AG10803 (cell line): ENCODE results near the gene FTO.

Experiments used
- DNase-seq: peaks from one replicate; pipeline ENCODE4 v3.0.0; 2010; ENCODE audit warnings: low read depth
- H3K4me3 ChIP-seq: 2 replicates; pipeline ENCODE4 v1.5.1; 2011; ENCODE audit warnings: mild to moderate bottlenecking, low read length, control low read depth
- TF ChIP-seq, protein P1 (sequence below): conservative IDR thresholded peaks from 2 replicates; pipeline ENCODE4 v1.5.1; 2011; ENCODE audit warnings: mild to moderate bottlenecking, low read length, control low read depth, inconsistent platforms

The FTO gene

DNA sequence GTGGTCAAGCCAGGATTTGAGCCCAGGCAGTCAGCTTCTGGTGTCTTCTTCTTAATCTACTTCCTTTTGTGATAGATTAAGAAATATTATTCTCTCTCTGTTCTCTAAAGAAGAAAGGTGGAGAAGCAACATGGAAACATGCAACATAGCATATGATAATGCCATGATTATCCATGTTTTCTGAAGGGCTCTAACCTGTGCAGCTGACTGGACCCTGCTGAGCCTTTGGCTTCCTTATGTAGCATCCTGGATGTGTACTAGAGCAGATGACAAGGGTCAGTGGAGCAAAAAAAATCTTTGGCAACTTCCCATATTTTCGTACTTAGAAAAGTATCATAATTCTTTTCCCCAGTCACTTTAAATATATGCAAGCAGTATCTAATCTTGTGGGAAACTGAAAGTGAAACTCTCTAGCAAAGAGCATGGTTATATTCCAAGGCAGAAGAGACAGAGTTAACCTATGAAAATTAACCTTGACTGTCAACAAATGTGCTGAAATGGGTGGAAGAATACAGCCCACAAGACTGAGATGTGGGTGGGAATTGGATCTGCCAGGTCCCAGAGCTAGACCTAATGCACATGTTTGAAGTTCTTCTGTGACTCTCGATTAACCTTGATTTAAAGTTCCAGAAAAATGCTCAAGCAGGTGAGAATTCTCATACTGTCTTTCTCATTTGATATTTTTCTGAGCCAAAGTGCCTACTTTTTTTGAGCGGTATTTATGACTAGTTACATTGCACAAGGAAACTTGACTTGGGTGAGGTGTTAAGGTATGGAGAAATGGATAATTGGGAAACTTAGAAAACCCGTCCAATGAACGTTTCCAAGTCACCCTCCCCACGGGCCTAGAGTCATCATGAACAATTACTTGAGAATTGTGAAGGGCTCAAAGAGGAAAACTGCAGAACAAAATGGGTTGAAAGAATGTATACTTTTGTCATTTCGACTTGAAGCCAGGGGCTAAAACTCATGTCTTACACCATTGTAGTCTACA, 248.6 kb downstream of the FTO start:
- no peak overlapping the region for H3K4me3 ChIP-seq
- no peak for DNase-seq
- TF ChIP-seq, protein P1, sequence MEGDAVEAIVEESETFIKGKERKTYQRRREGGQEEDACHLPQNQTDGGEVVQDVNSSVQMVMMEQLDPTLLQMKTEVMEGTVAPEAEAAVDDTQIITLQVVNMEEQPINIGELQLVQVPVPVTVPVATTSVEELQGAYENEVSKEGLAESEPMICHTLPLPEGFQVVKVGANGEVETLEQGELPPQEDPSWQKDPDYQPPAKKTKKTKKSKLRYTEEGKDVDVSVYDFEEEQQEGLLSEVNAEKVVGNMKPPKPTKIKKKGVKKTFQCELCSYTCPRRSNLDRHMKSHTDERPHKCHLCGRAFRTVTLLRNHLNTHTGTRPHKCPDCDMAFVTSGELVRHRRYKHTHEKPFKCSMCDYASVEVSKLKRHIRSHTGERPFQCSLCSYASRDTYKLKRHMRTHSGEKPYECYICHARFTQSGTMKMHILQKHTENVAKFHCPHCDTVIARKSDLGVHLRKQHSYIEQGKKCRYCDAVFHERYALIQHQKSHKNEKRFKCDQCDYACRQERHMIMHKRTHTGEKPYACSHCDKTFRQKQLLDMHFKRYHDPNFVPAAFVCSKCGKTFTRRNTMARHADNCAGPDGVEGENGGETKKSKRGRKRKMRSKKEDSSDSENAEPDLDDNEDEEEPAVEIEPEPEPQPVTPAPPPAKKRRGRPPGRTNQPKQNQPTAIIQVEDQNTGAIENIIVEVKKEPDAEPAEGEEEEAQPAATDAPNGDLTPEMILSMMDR: no peak

DNA sequence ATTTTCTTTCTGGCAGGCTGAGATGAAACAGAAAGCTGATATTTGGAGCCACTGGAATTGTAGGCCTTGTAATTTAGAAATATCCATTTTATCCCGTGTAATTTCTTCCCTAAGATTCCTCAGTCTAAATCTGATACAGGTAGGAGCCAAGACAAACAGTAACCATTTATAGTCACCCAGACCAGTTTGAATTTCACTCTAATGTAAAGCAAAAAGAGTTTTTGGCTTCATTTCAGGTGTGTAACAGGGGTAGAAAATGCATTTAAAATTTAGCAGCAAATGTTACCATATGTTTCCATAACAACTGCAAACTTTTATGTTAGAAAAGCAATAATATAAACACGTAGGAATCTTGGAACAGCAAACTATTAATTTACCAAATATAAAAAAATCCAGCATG, 249.4 kb downstream of the FTO start:
- H3K4me3 ChIP-seq: no peak overlapping the region
- DNase-seq: no peak
- TF ChIP-seq, protein P1: no peak

DNA sequence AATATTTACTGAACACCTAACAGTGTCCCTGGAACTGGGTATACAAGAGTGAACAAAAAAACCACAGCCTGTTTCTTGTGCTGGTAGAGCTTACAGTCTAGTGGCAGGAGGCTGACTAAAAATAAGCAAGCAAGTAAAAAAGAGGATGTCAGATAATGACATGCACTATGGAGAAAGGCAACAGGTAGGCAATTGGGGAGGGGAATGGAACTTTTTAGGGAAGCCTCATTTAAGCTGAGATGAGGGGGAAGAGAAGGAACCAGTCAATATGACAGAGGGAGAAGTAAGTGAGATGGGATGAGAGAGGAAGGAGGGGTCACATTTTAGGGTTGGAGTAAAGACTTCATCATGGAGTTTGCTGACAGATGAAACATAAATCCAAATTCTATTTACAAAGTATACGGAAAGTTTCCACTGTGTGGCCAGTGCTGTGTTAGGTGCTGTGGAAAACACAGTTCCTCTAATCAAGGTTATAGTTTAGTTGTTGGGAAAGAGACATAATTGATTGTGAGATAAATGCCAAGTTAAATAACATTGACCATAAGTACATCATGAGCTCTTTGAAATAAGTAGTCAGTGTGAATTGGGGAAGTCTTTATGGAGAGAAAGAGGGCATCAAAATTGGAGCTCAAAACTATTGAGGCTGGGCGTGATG, 251.4 kb downstream of the FTO start:
- no peak overlapping the region for H3K4me3 ChIP-seq
- TF ChIP-seq, protein P1: no peak
- DNase-seq: no peak

DNA sequence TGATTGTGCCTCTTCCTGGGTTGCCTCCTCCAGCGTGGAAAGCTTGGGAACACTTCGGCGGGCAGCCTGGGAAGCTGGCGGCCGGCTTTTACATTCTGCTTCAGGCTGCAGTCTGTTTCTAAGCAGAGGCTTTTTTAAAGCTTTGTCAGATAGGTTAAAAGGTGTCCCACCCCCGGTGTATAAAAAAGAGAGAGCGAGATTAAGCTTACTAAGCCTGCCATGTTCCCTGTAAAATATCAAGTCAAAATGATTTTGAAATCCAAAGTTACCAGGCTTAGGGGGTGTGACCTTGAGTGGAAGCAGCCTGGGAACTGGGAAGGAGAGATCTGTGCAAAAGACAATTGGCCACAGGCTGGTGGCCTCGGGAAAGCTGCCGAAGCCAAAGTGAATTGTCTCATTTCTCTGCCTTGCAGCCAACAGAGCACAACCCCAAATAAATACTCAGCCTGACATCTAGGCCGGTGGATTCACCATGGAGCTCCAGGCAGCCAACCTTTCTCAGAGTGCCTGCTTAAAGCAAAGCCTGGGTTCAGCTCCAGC, 254.5 kb downstream of the FTO start:
- DNase-seq: peak; percentile 11

DNA sequence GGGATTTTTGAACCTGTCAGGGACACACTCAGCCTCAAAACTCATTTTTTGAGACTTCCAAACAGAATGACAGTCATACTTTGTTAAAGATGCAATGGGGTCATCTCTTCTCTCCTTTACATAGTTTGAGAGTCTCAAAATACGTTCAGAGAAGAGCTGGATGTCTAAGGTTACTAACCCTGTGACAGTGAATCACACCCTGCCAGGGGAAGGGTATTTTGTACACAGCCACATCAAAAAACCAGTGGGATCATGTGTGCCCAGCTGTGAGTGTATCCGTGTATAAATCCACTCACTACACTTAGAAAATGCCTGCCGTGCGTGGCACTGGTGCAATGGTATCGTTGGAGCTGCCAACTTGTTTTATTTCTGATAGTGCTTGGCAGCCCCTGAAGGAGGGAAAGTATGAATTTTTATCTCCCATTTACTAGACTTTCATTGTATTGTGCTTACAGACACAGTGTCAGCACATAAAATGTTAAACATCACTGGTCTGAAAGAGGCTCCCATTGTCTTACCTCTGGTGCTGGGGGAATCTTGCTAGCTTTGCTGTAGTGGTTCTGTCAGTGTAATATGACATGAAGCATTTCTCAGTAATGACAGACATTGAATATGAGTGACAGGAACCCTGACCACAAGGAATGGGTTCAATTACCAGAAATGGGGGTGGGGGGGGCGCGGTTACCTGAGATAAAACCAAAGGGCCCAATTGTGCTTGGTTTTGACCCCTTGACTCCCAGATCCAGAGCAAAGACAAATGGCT, 256.3 kb downstream of the FTO start:
- no peak for DNase-seq
- H3K4me3 ChIP-seq: no peak overlapping the region
- TF ChIP-seq, protein P1: no peak

More for the DNA sequence above, 254.5 kb downstream of the FTO start:
- no peak overlapping the region for H3K4me3 ChIP-seq
- TF ChIP-seq, protein P1: no peak

DNA sequence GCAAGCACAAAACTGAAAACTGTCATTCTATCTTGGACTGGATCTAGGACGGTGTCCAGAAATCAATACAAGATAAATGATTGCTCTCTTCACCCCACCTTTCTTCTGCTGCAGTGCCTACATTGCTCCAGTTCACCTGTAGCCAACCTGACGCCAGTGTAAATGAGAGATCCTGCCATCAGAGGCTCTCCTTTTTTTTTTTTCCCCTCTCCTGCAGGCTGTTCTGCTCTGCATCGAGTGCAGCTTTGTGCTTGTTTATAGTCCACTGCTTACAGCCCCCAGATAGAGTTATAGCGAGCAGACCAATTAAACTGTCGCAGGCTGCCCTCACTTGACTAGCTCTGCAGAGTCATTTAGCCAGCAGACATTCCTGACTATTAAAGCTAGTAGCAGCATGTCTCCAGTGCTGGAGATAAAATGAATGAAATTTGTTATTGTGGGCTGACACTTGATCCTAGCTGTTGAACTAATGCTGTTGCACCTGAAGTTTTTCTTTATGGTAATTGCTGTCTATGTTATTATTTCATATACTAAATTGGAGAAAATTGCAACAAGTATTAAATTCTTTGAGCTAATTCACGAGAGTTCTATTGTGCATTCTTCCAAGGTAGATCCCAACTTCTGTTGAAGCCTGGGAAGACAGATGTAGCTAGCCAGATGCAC, 257.1 kb downstream of the FTO start:
- TF ChIP-seq, protein P1: no peak
- DNase-seq: no peak

More for the DNA sequence above, 257.1 kb downstream of the FTO start:
- no peak overlapping the region for H3K4me3 ChIP-seq
